LNCaP clone FGC (cell line): ENCODE results near the gene YKT6.

Experiments
- DNase-seq: peaks from one replicate; pipeline ENCODE4 v3.0.0-alpha.2; 2011; ENCODE audit warnings: low read depth
- H3K4me3 ChIP-seq: 2 replicates; pipeline ENCODE4 v1.5.1; 2011; ENCODE audit warnings: mild to moderate bottlenecking, low read depth, low read length, control low read depth
- CTCF ChIP-seq: IDR thresholded peaks from 2 replicates; pipeline ENCODE4 v1.5.1; 2012; ENCODE audit warnings: mild to moderate bottlenecking; ENCODE audit not compliant: control insufficient read depth, insufficient read depth; ENCODE audit errors: extremely low read depth

Gene YKT6

GRCh38 chr7:44219371-44220045 is 18.7 kb downstream of the YKT6 start:
- no peak for TF ChIP-seq CTCF
- no peak for DNase-seq
- no peak overlapping the region for H3K4me3 ChIP-seq

DNA sequence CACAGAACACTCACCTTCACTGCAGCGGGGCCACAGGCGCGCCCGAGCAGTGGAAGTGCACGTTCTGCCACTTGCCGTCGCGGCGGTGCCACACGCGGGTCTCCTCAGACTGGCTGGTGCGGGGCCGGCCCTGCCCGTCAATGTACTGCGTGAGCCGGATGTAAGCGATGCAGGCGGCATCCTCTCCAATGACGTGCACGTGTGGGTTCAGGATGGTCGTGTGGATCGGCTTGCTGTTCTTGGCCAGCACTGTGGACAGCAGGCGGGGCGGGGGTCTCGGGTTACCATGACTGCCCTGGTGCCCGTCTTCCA is 19.2 kb downstream of the YKT6 start:
- no peak for TF ChIP-seq CTCF
- DNase-seq: no peak
- no peak overlapping the region for H3K4me3 ChIP-seq

- no peak for DNase-seq
- TF ChIP-seq CTCF: no peak
Observed at GRCh38 chr7:44220358-44221112, 19.8 kb downstream of the YKT6 start.

GRCh38 chr7:44221231-44221791 is 20.5 kb downstream of the YKT6 start:
- no peak for TF ChIP-seq CTCF
- DNase-seq: no peak
- H3K4me3 ChIP-seq: no peak overlapping the region

More at GRCh38 chr7:44220358-44221112, 19.8 kb downstream of the YKT6 start:
- no peak overlapping the region for H3K4me3 ChIP-seq

DNA sequence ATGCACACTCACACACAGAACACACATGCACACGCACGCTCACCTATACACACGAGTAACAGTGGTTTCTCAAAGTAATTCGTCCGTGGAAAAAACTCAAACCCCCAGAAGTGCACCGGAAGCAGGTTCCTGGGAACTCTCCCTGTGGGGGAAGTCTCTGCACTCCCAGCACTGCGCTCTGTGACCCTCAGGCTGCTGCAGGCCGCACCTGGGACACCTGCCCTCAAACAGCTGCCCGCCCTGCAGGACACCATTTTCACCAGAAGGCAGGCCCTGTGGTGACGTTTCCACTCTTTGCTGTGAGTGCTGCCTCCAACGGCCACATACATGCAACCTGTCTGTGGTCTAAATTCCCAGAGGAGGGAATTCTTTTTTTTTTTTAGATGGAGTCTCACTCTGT is 21.3 kb downstream of the YKT6 start:
- H3K4me3 ChIP-seq: no peak overlapping the region
- DNase-seq: no peak
- TF ChIP-seq CTCF: no peak

DNA sequence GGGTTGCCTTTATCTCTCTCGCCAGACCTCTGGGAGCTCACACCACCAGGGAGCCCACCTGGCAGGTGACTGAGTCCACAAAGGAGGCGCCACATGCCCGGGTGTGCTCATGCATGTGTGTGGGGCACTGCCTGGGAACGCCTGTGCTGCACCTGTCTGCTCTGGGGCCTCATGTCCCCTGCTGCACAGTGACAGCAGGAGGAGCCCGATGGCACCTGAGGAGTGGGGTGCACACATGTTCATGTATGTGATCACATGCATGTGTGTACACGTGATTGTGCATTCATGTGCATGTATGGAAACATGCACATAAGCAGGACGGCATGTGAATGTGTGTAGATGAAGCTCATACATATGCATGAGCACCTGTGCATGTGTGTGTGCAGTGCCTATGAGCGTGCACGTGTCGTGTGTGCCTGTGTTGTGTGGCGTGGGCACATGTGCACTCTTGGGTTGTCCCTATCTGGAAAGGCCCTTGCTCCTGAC is 22.0 kb downstream of the YKT6 start:
- no peak for TF ChIP-seq CTCF
- DNase-seq: no peak
- H3K4me3 ChIP-seq: no peak overlapping the region
